GOT3 (cell line): ENCODE measurements around the gene ALOX12B.
A peak's percentile ranks its signal among the peaks of the same experiment; 100 is the strongest.

ENCODE experiments used
- DNase-seq: peaks from one replicate; lab custom pipeline; 2025; ENCODE audit warnings: mixed read lengths; lab: John Stamatoyannopoulos, UW

ALOX12B gene

DNA sequence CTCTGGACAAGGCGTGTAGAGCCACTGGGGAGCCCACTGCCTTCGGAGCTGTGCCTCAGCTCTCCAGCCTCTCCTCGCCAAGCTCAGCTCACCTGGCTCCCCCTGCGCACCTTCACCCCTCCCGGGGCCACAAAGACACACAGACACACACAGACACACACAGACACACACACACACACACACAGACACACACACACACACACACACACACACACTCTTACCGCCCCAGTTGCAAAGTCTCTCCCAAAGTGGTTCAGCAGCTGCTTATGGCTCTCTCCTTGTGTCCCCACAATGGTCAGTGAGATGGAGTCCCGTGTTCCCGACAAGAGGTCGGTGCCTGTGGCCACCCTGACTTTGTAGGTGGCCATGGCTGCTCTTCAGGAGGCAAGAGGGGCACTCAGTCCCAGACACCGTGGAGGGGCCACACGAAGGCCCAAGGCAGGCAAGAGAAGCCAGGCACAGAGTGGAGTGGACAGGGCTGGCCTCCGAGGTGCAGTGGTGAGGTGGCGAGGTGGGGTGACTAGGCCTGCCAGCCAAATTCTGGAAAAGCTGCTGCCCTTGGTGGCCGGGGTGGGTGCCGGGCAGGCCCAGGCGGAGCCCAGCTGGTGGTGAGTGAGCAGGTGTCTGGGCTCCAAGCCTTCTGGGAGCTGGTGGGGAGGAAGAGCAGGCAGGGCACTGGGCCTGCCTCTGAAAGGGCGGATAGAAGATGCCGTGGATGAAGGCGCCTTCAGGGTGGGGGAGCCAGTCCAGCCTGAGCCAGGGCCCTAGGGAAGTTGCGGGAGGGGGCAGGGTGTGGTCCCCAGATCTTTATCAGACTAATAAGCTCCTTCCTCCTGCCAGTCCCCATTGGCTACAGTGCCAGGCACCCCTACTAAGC is at the start of gene ALOX12B:
ALOX12B (minus strand) TSS at position 642 of the 877 bp plus-strand sequence; CDS start at position 368, 274 bp downstream.
- DNase-seq = no peak

GRCh38 chr17:8133941-8134340 is 46.4 kb upstream of the ALOX12B start:
- DNase-seq = no peak

DNA sequence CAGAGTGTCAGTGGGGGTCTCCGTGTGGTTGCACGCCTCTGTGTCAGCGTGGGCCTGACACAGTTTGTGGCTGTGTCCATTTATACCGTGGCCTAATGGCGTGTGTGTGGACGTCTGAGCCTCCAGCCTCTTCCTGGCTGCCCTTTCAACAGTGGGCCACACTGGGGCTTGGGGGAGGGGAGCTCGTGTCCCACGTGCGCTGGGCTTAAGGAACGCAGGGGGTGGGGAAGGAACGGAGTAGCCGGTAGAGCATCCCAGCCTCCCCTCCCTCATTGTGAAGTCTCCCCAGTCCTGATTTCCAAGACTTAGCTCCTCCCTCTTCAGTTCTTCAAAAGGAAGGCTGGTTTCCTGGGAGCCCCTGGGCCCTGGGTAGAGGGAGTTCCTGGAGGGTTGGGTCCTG is 45.9 kb upstream of the ALOX12B start:
- no peak for DNase-seq

GRCh38 chr17:8131844-8132441 is 44.4 kb upstream of the ALOX12B start:
- DNase-seq = no peak

DNA sequence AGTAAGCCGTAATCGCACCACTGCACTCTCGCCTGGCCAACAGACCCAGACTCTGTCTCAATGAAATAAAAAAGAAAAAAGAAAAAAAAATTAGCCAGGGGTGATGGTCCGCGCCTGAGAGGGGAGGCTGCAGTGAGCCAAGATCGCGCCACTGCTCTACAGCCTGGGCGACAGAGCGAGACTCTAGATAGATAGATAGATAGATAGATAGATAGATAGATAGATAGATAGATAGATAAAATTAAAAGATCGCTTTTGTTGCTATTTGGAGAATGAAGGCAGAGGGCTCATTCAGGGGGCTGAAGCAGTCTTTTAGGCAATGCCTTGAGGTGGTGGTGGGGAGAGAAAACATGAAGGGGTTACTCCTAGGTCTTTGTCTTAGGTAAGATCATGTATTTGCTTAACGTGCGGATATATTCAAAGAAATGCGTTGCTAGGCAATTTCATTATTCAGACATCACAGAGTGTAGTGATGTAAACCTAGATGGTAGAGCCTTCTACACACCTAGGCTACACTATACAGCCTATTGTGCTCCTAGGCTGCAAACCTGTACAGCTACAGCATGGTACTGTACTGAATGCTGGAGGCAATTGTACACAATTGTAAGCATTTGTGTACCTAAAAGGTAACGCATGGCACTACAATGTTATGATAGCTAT is 40.7 kb upstream of the ALOX12B start:
- DNase-seq = no peak

- DNase-seq = no peak
Measured at GRCh38 chr17:8126491-8127066, 39.1 kb upstream of the ALOX12B start.

- DNase-seq = no peak
Measured at GRCh38 chr17:8125947-8126490, 38.5 kb upstream of the ALOX12B start.

GRCh38 chr17:8125154-8125946 is 37.8 kb upstream of the ALOX12B start:
- peak; percentile 61 for DNase-seq

- DNase-seq = no peak
Measured at GRCh38 chr17:8124350-8125153, 37.0 kb upstream of the ALOX12B start.

DNA sequence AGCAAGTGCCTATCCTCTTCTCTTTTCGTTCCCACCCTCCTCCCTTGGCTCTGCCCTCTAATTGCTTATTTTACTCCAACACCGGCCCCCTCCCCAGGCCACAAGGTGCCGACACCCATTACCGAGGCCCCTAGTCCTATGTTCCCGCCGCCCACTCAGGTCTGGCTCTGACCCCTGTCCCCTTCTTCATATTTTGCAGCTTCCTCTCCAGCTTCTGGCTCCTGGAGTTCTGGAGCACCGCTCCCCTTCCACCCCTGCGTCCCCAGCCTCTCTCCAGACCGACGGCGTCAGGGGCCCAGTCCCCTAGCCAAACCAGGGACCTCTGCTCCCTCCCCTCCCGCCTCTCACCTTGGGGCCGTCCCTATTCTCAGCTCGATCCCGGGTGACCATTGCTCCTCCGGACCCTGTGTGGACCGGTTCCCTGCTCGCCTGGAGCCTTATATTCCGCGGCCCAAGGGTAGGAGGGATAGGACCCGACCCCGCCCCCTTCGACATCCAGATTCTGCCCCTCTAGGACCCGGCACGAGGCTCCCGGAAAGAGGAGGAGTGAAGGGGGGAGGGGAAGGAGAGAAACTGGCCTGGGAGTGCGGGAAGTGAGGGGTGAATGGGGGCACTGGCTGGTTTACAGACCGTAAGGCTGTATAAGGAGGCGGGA is 36.3 kb upstream of the ALOX12B start, which contains the start of gene HES7:
HES7 (minus strand) TSS at position 412 of the 655 bp plus-strand sequence; CDS start at position 390, 22 bp downstream.
- no peak for DNase-seq

GRCh38 chr17:8122924-8123694 is 35.6 kb upstream of the ALOX12B start:
- no peak for DNase-seq

- DNase-seq = no peak
Measured at GRCh38 chr17:8122422-8122923, 35.0 kb upstream of the ALOX12B start.

- DNase-seq = no peak
Measured at GRCh38 chr17:8121681-8122421, 34.3 kb upstream of the ALOX12B start.

- no peak for DNase-seq
Measured at GRCh38 chr17:8121407-8121680, 33.8 kb upstream of the ALOX12B start.

- peak; percentile 56 for DNase-seq
Measured at GRCh38 chr17:8120520-8121406, 33.2 kb upstream of the ALOX12B start.

DNA sequence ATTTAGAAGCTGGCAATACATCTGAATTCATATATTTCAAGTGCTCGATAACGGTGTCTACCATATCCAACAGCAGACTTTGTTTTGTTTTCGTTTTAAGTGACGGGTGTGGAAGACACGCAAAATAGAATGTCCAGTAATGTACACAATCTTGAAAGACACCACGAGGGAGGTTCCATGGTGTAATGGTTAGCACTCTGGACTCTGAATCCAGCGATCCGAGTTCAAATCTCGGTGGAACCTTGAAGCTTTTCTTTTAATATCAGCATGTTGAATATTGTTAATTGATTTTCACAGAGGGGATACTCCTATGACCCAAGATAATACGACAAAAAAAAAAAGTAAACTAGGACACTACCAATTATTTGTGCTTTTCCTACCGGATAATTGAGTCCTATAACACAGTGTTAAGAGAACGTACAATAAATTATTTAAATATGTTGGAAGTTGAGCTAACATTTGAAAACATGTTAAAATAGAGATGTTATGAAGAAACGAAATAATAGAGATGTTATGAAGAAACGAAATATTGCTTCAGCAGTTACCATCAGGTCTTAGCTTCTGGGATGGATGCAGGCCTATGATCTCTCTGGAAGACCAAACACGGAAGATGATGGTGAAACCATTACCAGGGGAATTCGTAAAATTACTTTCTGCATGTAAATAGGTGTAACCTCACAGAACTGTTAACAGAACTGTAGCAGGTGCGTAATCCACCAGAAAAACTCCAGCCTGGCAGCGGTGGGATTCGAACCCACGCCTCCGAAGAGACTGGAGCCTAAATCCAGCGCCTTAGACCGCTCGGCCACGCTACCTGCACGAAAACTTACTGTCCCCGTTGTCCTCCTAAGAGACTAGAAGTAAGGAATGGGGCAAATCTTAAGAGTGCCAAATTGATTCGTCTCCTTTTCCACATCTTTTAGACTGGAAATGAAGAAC is 32.3 kb upstream of the ALOX12B start:
- DNase-seq = peak; percentile 68
